Measurements from ENCODE around the gene PRTN3.

GRCh38 chr19:795073-795611 lies 45.7 kb upstream of the PRTN3 start:
- TF ChIP-seq CTCF (IDR thresholded peaks at IDR 0.05) = no peak
- TF ChIP-seq POLR2AphosphoS5 (IDR thresholded peaks at IDR 0.05) = no peak

Data from prostate gland (tissue), 2 donors.